ENCODE measurements around the gene RUSC2.
"Not testable (repeated sequence)": the region's sequence is repeated elsewhere in the genome, so short reads cannot be mapped to it uniquely, and the experiment has no call there.

Gene RUSC2

DNA sequence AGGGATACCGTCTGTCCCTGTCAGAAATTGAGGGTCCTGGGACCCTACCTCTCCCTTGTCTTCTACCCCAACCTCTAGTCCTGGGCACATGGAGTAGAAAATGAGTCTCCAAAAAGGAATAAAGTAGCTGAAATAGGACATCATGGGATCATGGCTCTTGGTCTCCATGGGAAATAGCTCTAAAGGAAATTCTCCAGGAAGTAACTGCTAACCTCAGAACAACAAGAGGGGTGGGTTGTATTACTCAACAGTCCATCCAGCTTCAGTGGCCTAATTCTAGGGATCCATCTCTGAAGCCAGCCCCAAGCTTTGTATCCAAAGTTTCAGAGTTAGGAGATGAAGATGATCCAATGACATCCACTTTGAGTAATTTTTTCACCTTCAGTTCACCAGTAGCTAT is 11.0 kb upstream of the RUSC2 start:
- Histone ChIP-seq H3K36me3 (ENCODE audit: control insufficient read depth in 2 of 2, insufficient read depth in 2 of 2, low read length in 2 of 2) (no peaks in the 10 kb centered on the region), H3K27ac (ENCODE audit: low read length) (no peak overlapping the region), H3K4me1 (ENCODE audit: control insufficient read depth, insufficient read depth, low read length) (no peaks in the 10 kb centered on the region), H3K9ac (ENCODE audit: low read length in 2 of 2) (no peak overlapping the region), H3K9me3 (ENCODE audit: control insufficient read depth in 2 of 2, low read length in 2 of 2) (no peaks in the 10 kb centered on the region), H3K27me3 (ENCODE audit: control insufficient read depth in 1 of 2, insufficient read depth in 2 of 2, low read length in 2 of 2) (no peaks in the 10 kb centered on the region), H3K4me3 (ENCODE audit: low read length in 2 of 2) (no peak overlapping the region)

DNA sequence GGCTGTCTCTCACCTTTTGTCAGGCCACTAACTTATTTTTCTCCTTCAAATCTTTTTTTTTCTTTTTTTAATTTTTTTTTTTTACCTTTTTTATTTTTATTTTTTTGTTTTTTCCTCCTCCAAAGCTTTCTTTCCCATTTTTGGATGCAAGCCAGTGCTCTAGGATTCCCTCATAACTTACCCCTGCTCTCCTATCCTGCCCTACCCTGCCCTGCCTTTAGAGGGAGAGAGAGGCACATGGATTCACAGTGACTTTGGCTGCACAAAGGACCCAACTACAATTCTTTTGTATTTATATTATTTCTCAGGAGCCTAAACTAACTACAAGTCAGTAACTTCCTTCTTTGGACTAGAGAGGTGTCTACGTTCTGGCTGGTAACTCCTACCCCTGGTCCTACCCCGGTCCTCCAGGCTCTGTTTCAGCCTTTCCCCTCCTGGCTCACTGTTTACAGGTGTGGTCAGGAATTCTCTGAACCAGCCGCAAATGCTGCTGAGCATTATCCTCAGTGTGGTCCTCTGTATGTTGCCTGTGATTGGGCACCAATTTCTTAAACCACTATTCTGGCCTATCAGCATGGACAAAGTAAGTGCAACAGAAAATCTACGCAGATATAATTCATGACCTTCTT is 8.4 kb upstream of the RUSC2 start:
- H3K4me3 ChIP-seq (ENCODE audit: low read length in 2 of 2) = no peak overlapping the region
- H3K27ac ChIP-seq (ENCODE audit: low read length) = no peak overlapping the region
- no peaks in the 10 kb centered on the region for H3K27me3 ChIP-seq (ENCODE audit: control insufficient read depth in 1 of 2, insufficient read depth in 2 of 2, low read length in 2 of 2)
- H3K9ac ChIP-seq (ENCODE audit: low read length in 2 of 2) = no peak overlapping the region
- H3K9me3 ChIP-seq (ENCODE audit: control insufficient read depth in 2 of 2, low read length in 2 of 2) = no peaks in the 10 kb centered on the region
- no peaks in the 10 kb centered on the region for H3K36me3 ChIP-seq (ENCODE audit: control insufficient read depth in 2 of 2, insufficient read depth in 2 of 2, low read length in 2 of 2)
- no peaks in the 10 kb centered on the region for H3K4me1 ChIP-seq (ENCODE audit: control insufficient read depth, insufficient read depth, low read length)

DNA sequence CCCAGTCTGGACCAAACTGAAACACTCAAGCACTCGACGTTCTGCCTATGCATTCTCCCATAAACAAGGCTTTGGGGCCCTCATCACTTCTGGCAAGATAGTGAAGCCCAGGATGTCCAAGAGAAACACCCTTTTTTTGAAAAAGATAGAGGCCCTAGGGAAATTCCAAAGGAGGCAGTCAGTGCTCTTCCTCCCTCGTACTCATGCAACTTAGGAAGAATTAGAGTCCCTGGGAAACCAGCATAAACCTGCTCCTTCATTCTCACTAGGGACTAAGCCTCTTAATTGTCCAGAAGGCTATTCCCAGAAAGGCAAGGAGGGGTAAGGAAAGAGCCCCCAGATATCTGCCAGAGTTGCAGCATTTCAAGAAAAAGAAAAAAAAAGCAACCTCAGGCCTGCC is 7.8 kb upstream of the RUSC2 start:
- Histone ChIP-seq H3K9ac (ENCODE audit: low read length in 2 of 2) (no peak overlapping the region), H3K36me3 (ENCODE audit: control insufficient read depth in 2 of 2, insufficient read depth in 2 of 2, low read length in 2 of 2) (no peaks in the 10 kb centered on the region), H3K4me3 (ENCODE audit: low read length in 2 of 2) (no peak overlapping the region), H3K27ac (ENCODE audit: low read length) (no peak overlapping the region), H3K4me1 (ENCODE audit: control insufficient read depth, insufficient read depth, low read length) (no peaks in the 10 kb centered on the region), H3K9me3 (ENCODE audit: control insufficient read depth in 2 of 2, low read length in 2 of 2) (no peaks in the 10 kb centered on the region), H3K27me3 (ENCODE audit: control insufficient read depth in 1 of 2, insufficient read depth in 2 of 2, low read length in 2 of 2) (no peaks in the 10 kb centered on the region)

DNA sequence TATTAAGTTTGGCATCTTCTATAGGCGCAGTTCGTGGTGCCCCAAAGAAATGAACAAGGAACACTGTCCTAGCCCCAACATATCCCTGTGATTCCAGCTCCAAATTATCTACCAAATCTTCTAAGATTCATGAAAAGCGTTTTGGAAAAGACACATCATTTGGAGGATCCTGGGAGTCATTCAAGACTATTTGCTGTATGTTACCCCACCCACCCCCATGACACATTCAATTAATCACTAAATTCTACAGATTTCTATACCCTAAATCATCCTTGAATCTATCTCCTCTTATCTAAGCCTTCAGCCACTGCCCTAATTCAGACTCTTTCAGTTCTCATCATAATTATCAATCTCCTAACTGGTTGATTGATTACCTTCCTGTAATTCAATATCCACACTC is 5.5 kb upstream of the RUSC2 start:
- H3K27me3 ChIP-seq (ENCODE audit: control insufficient read depth in 1 of 2, insufficient read depth in 2 of 2, low read length in 2 of 2) = no peaks in the 10 kb centered on the region
- no peak overlapping the region for H3K4me3 ChIP-seq (ENCODE audit: low read length in 2 of 2)
- H3K36me3 ChIP-seq (ENCODE audit: control insufficient read depth in 2 of 2, insufficient read depth in 2 of 2, low read length in 2 of 2) = no peaks in the 10 kb centered on the region
- H3K27ac ChIP-seq (ENCODE audit: low read length) = no peak overlapping the region
- H3K4me1 ChIP-seq (ENCODE audit: control insufficient read depth, insufficient read depth, low read length) = peaks cover 10% of the 10 kb centered on the region
- H3K9me3 ChIP-seq (ENCODE audit: control insufficient read depth in 2 of 2, low read length in 2 of 2) = no peaks in the 10 kb centered on the region
- H3K9ac ChIP-seq (ENCODE audit: low read length in 2 of 2) = no peak overlapping the region

DNA sequence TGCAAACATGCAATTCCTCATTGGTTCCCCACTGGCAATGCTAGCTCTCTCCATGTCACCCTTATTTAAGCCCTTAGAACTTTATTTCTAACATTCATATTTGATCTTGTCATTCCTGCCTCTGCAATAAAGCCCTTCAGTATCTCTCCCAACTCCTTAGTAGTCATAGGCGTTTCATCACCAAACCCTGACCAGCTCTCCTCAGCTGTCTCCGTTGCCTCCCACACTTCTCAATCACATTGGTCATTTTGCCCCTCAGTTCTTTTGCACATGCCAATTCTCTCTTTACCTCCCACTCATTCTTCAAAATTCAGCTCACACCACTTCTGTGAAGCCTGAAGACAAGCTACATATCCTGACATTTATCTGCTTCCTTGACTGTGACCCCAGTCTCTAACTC is 2.8 kb upstream of the RUSC2 start:
- no peak overlapping the region for H3K27ac ChIP-seq (ENCODE audit: low read length)
- no peak overlapping the region for H3K4me3 ChIP-seq (ENCODE audit: low read length in 2 of 2)
- H3K9ac ChIP-seq (ENCODE audit: low read length in 2 of 2) = no peak overlapping the region
- no peaks in the 10 kb centered on the region for H3K27me3 ChIP-seq (ENCODE audit: control insufficient read depth in 1 of 2, insufficient read depth in 2 of 2, low read length in 2 of 2)
- no peaks in the 10 kb centered on the region for H3K9me3 ChIP-seq (ENCODE audit: control insufficient read depth in 2 of 2, low read length in 2 of 2)
- peaks cover 17% of the 10 kb centered on the region for H3K4me1 ChIP-seq (ENCODE audit: control insufficient read depth, insufficient read depth, low read length)
- H3K36me3 ChIP-seq (ENCODE audit: control insufficient read depth in 2 of 2, insufficient read depth in 2 of 2, low read length in 2 of 2) = no peaks in the 10 kb centered on the region

DNA sequence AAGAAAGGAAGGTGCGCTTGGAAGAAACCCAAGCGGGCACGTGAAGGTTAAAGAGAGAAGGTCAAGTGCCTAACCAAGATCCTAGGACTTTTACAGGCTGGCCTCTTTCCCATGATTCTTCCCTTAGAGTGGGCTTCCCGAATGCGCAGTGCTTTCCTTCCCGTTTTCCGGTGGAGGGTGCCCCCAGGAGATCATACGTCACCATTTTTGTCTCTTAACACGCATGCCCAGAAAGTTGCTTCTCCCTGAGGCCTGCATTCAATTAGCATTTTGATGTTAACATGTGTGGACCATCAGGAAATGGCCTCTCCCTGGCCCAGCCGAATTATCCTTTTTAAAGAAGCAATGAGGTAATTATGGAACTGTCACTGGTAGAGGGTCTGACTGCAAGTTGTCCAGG is 1.9 kb upstream of the RUSC2 start:
- H3K27ac ChIP-seq (ENCODE audit: low read length) = peak overlapping the region; percentile 93
- no peak overlapping the region for H3K9ac ChIP-seq (ENCODE audit: low read length in 2 of 2)
- H3K4me3 ChIP-seq (ENCODE audit: low read length in 2 of 2) = no peak overlapping the region
- H3K9me3 ChIP-seq (ENCODE audit: control insufficient read depth in 2 of 2, low read length in 2 of 2) = no peaks in the 10 kb centered on the region
- peaks cover 22% of the 10 kb centered on the region for H3K4me1 ChIP-seq (ENCODE audit: control insufficient read depth, insufficient read depth, low read length)
- H3K36me3 ChIP-seq (ENCODE audit: control insufficient read depth in 2 of 2, insufficient read depth in 2 of 2, low read length in 2 of 2) = no peaks in the 10 kb centered on the region
- H3K27me3 ChIP-seq (ENCODE audit: control insufficient read depth in 1 of 2, insufficient read depth in 2 of 2, low read length in 2 of 2) = no peaks in the 10 kb centered on the region

DNA sequence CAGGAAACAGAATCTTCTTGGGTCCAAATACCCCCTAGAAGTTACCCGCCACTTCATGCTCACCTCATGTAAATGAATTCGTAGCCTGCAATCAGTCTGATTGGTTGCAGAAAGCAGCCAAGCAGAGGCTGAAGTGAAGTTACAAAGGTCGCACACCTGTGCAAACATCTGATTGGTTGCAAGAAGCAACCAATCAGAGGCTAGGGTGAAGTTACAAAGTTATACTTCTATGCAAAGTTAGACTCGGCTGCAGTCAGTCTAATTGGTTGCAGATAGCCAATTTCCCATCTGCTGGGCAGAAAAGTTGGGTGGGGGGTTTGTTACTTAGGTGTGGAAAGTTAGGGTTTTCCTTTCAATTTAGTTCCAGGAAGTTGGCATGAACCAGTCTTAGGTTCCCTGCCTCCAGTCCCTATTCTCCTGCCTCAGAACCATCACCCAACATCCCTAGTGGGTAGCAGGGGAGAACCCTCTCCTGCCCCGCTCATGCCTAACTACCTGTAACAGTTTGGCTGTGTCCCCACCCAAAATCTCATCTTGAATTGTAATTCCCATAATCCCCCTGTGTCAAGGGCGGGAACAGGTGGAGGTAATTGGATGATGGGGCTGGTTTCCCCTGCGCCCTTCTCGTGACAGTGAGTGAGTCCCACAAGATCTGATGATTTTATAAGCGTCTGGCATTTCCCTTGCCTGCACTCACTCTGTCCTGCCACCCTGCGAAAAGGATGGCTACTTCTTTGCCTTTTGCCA is 1.2 kb upstream of the RUSC2 start:
- peaks cover 22% of the 10 kb centered on the region for H3K4me1 ChIP-seq (ENCODE audit: control insufficient read depth, insufficient read depth, low read length)
- no peaks in the 10 kb centered on the region for H3K36me3 ChIP-seq (ENCODE audit: control insufficient read depth in 2 of 2, insufficient read depth in 2 of 2, low read length in 2 of 2)
- H3K4me3 ChIP-seq (ENCODE audit: low read length in 2 of 2) = peak overlapping the region; percentile 86 to 95
- no peaks in the 10 kb centered on the region for H3K27me3 ChIP-seq (ENCODE audit: control insufficient read depth in 1 of 2, insufficient read depth in 2 of 2, low read length in 2 of 2)
- H3K9me3 ChIP-seq (ENCODE audit: control insufficient read depth in 2 of 2, low read length in 2 of 2) = no peaks in the 10 kb centered on the region
- H3K27ac ChIP-seq (ENCODE audit: low read length) = peak overlapping the region; percentile 93
- H3K9ac ChIP-seq (ENCODE audit: low read length in 2 of 2) = peak overlapping the region; percentile 90

DNA sequence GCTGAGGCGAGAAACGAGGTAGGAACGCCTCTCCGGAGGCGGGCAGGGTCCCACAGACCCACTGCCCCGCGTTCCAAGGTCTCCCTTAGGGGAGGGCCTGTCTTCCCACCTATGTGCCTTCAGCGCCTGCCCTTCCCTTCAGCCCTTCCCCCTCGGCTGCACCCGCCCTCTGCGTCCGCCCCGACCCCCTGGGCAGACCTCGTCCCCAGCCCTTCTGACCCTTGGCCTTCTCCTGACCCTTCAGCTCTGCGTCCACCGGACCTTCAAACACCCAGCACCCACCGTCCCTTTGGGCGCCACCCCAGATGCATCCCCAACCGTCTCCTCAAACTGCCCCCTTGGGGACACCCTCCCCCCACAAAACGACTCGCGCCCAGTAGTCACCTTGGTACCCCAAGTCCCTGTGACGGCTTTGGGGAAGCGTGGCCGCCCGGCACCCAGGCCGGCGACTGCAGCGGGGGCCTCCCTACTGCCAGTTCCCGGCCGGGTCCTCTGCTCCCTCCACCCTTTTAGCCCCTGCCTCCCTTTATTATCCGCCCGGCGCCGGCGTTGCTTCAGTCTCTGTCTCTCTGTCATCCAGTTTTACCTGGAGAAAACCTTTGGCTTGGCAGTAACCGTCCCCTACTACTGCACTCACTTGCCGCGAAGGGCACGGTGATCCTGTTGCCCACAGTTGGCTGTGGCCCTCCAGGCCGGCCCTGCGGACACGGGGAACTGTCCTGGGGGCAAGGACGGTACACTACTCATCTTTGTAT is 421 bp downstream of the RUSC2 start:
- Histone ChIP-seq H3K27me3 (ENCODE audit: control insufficient read depth in 1 of 2, insufficient read depth in 2 of 2, low read length in 2 of 2) (no peaks in the 10 kb centered on the region), H3K27ac (ENCODE audit: low read length) (peak overlapping the region; percentile 93), H3K9ac (ENCODE audit: low read length in 2 of 2) (peak overlapping the region; percentile 90), H3K4me1 (ENCODE audit: control insufficient read depth, insufficient read depth, low read length) (peaks cover 22% of the 10 kb centered on the region), H3K9me3 (ENCODE audit: control insufficient read depth in 2 of 2, low read length in 2 of 2) (no peaks in the 10 kb centered on the region), H3K36me3 (ENCODE audit: control insufficient read depth in 2 of 2, insufficient read depth in 2 of 2, low read length in 2 of 2) (no peaks in the 10 kb centered on the region), H3K4me3 (ENCODE audit: low read length in 2 of 2) (peak overlapping the region; percentile 86 to 95)

DNA sequence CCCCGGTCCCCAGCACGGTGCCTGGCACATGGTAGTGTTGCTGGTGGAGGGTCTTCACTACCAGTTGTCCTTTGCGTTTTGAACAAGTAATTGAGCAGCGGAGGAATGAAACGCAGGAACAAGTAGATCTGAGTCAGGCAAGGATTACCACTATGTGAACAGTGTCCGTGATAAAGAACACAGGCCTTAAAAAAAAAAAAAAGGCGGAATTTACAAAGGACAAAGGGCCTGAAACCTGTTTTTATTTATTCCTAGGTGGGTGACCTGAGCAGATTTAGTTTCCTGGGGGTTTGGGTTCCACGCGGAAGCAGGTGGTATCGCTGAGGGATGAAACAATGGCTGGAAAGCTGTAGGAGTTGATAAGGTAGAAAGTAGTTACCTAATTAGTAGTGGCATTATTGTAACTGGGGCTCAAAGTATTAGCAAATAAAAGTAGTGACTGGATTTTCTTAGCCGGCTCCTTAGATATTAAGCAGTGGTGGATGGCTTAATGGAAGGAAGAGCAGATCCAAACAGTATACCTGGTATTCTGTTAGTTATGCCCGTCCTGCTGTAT is 1.1 kb downstream of the RUSC2 start:
- Histone ChIP-seq H3K4me3 (ENCODE audit: low read length in 2 of 2) (peak overlapping the region; percentile 86 to 95), H3K9me3 (ENCODE audit: control insufficient read depth in 2 of 2, low read length in 2 of 2) (no peaks in the 10 kb centered on the region), H3K36me3 (ENCODE audit: control insufficient read depth in 2 of 2, insufficient read depth in 2 of 2, low read length in 2 of 2) (peaks cover 0 to 1% of the 10 kb centered on the region in 2 donors), H3K27me3 (ENCODE audit: control insufficient read depth in 1 of 2, insufficient read depth in 2 of 2, low read length in 2 of 2) (no peaks in the 10 kb centered on the region), H3K27ac (ENCODE audit: low read length) (peak overlapping the region; percentile 93), H3K4me1 (ENCODE audit: control insufficient read depth, insufficient read depth, low read length) (peaks cover 24% of the 10 kb centered on the region), H3K9ac (ENCODE audit: low read length in 2 of 2) (peak overlapping the region; percentile 90)

DNA sequence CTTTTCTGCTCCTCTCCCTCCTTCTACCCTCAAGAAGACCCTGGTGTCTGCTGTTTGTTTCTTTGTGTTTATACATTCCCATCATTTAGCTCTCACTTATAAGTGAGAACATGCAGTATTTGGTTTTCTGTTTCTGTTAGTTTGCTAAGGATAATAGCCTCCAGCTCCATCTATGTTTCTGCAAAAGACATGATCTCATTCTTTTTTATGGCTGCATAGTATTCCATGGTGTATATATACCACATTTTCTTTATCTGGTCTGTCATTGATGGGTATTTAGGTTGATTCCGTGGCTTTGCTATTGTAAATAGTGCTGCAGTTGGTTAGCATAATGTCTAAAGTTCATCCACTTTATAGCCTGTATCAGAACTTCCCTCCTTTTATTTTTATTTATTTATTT is 3.2 kb downstream of the RUSC2 start:
- H3K9ac ChIP-seq (ENCODE audit: low read length in 2 of 2); H3K9me3 ChIP-seq (ENCODE audit: control insufficient read depth in 2 of 2, low read length in 2 of 2); H3K36me3 ChIP-seq (ENCODE audit: control insufficient read depth in 2 of 2, insufficient read depth in 2 of 2, low read length in 2 of 2); H3K27ac ChIP-seq (ENCODE audit: low read length); H3K4me3 ChIP-seq (ENCODE audit: low read length in 2 of 2); H3K27me3 ChIP-seq (ENCODE audit: control insufficient read depth in 1 of 2, insufficient read depth in 2 of 2, low read length in 2 of 2): not testable (repeated sequence)
- H3K4me1 ChIP-seq (ENCODE audit: control insufficient read depth, insufficient read depth, low read length) = peaks cover 26% of the 10 kb centered on the region
